NCI-H345 treated with DMSO at 0.1 percent for 48 hours (cell line): Measurements from ENCODE around the gene PACSIN2.
"Not testable (repeated sequence)": the region's sequence is repeated elsewhere in the genome, so short reads cannot be mapped to it uniquely, and the experiment has no call there.

Experiments
- DNase-seq: peaks from one replicate; lab custom pipeline; 2025; ENCODE audit not compliant: unreplicated experiment; lab: John Stamatoyannopoulos, UW

Gene PACSIN2

DNA sequence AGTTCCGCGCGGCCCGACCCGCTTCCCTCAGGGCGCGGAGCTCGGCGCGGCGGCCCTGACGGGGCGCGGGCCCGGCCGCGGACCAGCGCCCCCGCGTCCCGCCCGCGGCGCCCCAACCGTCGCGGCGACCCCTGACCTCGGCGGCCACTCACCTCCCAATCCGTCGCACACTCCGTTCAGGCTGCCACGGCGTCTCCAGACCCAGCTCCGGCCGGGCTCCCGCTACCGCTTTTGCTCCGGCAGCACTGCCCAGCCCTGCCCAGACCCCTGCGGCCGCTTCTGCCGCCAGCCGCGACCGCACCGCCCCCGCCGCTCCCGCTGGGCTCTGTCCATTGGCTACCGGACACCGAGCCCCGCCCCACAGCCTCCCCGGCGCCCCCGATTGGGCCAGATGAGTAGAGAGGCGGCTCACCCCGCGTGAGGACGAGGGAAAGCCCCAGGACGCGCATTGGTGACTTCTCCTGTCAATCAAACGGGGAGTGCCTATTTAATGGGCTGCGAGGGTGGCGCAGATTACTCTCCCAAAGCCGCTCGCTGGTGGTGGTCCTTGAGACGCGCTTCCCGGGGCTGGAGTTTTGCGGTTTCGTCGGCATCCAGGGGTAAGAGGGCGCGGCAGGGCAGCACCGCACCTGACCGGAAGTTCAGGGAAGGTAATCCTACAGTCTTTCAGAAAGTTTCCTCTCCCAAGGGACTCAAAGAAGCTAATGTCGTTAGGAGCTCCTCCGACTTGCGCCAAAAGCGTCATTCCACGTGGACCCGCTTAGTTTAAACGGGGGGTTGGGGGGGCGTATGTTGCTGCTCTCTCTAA, at the start of gene PACSIN2:
Gene PACSIN2, minus strand, starts transcription at position 281 of the 808 bp plus-strand sequence. CDS start 103,069 bp downstream, outside the sequence.
- peak; percentile 80 for DNase-seq

DNA sequence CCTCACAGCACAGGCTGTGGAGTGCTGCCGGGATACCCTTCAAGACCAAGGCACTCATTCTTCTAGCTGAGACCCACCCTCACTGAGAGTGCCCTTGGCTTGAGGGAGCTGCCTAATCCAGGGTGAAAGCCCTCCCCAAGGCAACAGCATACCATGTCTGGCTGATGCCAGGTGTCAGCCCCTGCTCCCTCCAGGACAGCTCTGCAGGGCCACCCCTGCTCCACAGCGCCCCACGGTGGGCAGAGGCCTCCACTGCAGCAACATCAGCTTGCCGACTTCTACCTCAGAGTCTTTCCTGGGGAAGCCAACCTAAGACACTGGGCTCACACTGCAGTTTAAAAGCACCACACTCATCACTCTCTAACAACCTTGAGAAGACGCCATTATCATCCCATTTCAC, 45.2 kb upstream of the PACSIN2 start:
- no peak for DNase-seq

DNA sequence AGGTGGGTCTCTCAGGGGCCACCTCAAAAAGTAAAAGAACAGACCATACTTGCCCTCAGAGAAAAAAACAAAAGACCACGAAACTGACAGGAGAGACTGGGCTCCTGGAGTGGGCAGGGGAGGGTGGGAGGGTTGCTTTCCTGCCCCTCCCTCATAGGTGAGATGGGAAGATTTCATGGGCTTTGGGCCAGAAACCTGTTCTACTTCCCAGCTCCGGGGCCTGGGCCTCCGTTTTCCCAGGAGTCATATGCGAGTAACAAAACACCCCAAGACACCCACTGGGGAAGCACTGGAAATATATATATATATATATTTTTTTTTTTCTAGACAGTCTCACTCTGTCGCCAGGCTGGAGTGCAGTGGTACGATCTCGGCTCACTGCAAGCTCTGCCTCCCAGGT, 42.7 kb upstream of the PACSIN2 start:
- DNase-seq, result no peak

GRCh38 chr22:43053176-43053575, 38.2 kb upstream of the PACSIN2 start:
- no peak for DNase-seq

DNA sequence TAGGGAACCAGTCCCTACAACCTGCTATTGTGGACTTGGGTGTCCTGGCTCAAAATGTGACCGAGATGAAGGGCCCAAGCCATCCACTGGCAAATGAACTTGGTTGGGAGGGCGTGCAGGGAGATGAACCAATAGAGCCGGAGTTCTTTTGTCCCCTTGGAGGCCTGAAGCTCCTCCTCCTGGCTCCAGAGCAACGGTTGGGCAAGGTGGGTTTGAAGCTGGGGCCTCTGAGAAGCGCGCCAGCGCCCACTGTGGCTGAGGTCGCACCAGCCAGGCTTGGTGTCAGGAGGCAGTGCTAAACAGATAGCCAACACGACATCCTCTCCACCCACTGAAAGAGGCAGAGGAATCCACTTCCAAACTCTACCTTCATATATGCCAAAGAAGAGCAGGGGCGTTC, 36.0 kb upstream of the PACSIN2 start:
- no peak for DNase-seq

DNA sequence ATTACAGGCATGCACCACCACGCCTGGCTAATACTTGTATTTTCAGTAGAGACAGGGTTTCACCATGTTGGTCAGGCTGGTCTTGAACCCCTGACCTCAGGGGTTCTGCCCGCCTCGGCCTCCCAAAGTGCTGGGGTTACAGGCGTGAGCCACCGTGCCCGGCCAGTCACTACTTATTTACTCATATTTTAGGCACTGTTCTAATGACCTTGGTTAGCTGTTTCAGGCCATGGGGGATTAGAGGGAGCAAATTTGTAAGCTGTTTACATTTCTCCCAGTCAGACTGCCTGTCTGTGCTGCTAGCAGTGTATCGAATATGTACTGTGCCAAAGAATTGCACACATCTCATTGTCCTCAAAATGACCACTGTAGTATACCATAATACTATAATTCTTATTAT, 32.7 kb upstream of the PACSIN2 start:
- DNase-seq, result no peak

DNA sequence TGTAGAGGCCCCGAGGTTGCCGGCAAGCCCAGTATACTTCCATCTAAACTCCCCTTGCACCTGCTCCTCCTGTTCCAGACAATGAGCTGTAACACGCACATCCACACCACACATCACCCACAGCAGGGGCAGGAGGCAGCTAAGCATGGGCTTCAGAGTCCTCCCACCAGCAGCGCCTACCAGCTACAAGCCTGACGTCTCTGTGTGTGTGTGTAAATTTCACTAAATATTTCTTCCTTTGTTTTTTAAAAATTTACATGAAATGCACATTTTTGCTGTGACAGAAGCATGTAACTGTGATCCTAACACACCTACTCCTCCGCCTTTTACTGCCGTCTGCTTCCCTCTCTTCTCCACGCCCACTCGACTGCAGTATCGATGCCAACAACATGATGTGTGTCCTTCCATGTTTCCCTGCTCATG, 29.4 kb upstream of the PACSIN2 start:
- DNase-seq, result no peak

GRCh38 chr22:43042101-43042780, 27.3 kb upstream of the PACSIN2 start:
- DNase-seq, result peak; percentile 63

DNA sequence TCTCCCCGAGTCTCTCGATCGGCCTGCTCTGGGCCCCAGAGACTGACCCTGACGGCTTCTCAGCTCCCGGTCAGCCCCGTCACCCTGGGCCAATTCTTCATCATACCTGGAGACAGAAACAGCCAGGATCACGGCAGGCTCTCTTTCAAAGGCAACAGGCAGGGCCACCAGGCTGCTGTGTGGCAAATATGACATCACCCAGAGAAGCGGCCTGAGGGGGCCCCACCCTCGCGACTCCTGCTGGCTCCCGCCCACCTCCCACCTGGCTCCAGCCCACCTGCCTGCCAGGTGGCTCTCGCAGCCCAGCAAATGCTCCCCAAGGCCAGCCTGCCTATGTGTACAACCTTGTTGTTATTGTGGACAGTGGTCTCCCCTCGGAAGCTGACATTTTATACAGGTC, 24.9 kb upstream of the PACSIN2 start:
- DNase-seq, result no peak

DNA sequence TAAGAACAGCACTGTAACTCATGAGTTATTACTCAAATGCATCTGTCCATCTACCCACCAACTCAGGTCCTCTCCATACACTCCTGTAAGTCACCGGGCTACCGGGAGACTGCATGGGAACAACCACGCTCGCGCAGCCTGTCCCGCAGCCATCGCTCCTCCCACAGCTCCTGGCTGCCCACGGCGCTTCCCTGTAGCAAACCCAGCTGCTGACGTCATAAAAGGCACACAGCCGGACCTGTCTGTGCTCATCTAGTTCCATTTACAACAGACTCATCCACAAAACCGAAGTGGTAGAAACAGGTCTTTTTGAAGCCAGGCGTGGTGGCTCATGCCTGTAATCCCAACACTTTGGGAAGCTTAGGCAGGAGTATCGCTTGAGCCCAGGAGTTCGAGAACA, 23.4 kb upstream of the PACSIN2 start:
- no peak for DNase-seq

- no peak for DNase-seq
Observed at GRCh38 chr22:43036282-43036829, 21.4 kb upstream of the PACSIN2 start.

- no peak for DNase-seq
Observed at GRCh38 chr22:43035250-43035649, 20.3 kb upstream of the PACSIN2 start.

- no peak for DNase-seq
Observed at GRCh38 chr22:43031617-43032016, 16.7 kb upstream of the PACSIN2 start.

DNA sequence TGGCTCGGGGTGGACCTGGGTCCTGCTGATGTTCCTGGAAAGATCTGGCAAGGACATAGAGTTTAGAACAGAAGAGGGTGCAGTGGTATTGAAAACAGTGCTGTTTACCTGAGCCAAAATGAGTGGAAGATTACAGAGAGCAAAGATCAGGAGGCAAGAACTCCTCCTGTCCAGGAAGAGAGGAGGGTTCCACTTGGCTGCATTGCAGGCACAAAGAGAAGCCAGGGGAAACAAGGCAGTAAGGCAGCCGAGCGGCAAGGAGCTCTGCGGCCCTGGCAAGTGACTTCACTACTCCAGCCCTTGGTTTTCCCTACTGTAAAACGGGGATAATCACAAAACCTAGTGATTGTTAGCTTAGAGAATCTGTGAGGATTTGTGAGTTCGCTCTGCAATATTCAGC, 3.7 kb upstream of the PACSIN2 start:
- DNase-seq, result no peak

DNA sequence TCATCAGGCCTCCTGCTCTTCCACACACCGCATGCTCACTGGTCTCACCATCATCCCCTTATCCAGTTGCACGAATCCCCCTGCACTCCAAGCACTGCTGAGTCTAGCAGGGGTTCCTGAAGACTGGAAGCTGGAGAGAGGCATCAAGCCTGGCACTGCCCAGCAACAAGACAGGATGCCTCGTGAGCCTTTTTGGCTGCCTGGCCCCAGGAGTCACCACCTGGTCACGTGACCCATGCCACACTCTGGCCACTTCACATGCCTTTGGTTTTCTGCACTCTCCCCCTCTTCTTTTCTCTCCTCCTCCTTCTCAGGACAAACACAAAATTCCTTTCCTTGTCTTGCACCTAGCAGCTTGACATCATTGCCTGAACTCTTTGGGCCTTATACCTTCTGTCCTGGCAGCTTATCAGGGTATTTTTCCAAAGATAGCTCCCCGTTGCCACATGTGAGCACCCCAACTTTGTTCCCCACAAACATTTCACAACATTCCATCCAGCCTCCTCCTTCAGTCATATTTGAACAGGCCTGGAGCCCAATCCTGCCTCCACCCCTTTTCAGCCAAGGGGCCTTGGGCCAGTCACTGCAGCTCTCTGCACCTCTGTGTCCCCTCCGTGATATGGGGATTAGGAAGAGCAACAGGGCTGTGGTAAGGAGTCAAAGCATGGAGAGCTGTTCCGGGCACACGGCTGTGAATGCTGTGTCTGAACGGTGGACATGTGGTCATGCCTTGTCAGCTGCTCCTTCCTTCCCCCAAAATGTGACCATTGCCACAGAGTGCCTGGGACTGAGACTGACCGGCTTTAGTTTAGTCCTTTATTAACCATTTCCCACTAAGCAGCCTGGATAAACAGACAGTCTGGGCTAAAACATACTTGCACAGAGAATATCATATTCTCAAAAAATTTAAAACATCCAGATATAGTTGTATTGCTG, 2.8 kb upstream of the PACSIN2 start:
- no peak for DNase-seq

GRCh38 chr22:43016150-43016549, 1.2 kb upstream of the PACSIN2 start:
- DNase-seq, result not testable (repeated sequence)

GRCh38 chr22:43015677-43016042, 711 bp upstream of the PACSIN2 start:
- DNase-seq, result no peak

GRCh38 chr22:43014316-43014868, 557 bp downstream of the PACSIN2 start:
- no peak for DNase-seq

DNA sequence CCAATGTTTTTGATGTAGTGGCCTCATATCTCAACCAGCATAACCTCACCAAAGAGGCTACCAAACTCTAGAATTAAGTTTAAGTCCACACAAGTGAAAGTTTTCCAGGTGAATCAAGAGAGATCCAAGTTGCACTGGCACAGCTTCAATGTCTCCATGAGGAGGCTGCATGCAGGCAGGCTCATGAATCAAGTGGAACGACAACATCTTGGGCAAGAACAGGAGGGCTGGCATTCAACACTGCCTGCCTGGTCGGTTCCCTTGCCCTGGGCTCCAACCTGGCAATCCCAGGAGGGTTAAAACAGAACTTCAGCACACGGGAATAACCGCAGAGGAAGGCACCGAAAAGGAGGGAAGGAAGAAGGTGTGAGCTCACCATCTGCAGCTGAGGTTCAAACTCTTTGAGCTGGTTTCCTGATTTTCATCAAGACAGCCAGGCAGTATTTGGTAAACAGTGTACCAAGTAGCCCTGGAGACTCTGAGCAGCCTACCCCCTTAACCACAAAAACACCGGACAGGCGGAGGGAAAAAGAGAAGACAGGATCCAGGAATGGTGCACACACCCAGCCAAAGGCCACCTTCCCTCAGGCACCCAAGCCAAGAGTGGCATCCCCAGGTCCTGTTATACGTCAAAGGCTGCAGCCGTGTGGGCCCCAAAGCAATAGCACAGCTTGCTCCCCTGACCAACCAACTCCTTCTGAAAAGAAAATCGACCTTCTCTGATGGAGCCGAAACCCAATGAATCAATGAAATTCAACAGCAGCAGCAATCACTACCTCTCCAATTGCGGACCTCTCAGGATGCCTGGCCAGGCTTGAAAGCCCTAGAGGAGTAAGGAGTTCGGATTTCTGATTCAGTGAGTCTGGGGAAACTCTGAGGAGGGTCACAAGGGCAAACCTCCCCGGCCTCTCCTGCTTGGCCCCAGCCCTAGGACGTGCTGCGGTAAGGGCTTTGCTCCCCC, 1.3 kb downstream of the PACSIN2 start:
- no peak for DNase-seq

DNA sequence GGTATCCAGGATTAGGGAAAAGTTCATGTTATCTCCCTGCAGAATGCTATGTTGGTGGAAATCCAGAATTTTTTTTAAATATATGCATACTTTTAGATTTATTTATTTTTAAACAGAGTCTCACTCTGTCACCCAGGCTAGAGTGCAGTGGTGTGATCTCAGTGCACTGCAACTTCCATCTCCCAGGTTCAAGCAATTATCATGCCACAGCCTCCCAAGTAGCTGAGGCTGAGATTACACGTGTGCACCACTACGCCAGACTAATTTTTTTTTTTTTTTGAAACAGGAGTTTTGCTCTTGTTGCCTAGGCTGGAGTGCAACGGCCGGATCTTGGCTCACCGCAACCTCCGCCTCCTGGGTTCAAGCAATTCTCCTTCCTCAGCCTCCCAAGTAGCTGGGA, 2.6 kb downstream of the PACSIN2 start:
- no peak for DNase-seq
